Activated T-cell treated with anti-CD3 and anti-CD28 coated beads, Interleukin-2, amount 50 U/mL, for 72 hours (primary cell): ENCODE results near the gene LTB4R. TPM values are rescaled to one million over a fixed set of nuclear protein-coding genes. Genes with fewer than 3 reads are reported as not detected.
A peak's percentile ranks its signal among the peaks of the same experiment; 100 is the strongest.
"Not testable (repeated sequence)": the region's sequence is repeated elsewhere in the genome, so short reads cannot be mapped to it uniquely, and the experiment has no call there.

Experiments
- ATAC-seq, 2 donors: fragments of 150-1000 bp; cut with Tn5 transposase; replicated peaks in 1 of 2; 2 replicates each; pipeline ENCODE4 v1.10.0; 2021; ENCODE audit warnings: moderate library complexity in 2 of 2, mild to moderate bottlenecking in 1 of 2
- DNase-seq, 2 donors: peaks; one replicate each; pipeline ENCODE4 v3.0.0; 2021 to 2022; ENCODE audit warnings: mixed read lengths in 1 of 2
- H3K27ac Mint-ChIP-seq: one replicate; pipeline ENCODE4 v1.8.0; 2022; ENCODE audit warnings: mild to moderate bottlenecking, moderate library complexity, mixed read lengths
- H3K27me3 Mint-ChIP-seq: one replicate; pipeline ENCODE4 v1.8.0; 2022; ENCODE audit warnings: low read depth, mixed read lengths
- H3K36me3 Mint-ChIP-seq, 2 donors: one replicate each; pipeline ENCODE4 v1.8.0; 2022; ENCODE audit warnings: mixed read lengths in 2 of 2, mild to moderate bottlenecking in 1 of 2; ENCODE audit not compliant: insufficient read depth in 2 of 2
- H3K4me1 Mint-ChIP-seq: one replicate; pipeline ENCODE4 v1.8.0; 2022; ENCODE audit warnings: low read depth, mixed read lengths
- H3K4me3 Mint-ChIP-seq, 2 donors: one replicate each; pipeline ENCODE4 v1.8.0; 2022; ENCODE audit warnings: mild to moderate bottlenecking in 2 of 2, mixed read lengths in 2 of 2, moderate library complexity in 2 of 2
- H3K9me3 Mint-ChIP-seq, 2 donors: one replicate each; pipeline ENCODE4 v1.8.0; 2022; ENCODE audit warnings: mixed read lengths in 2 of 2
- total RNA-seq, 2 donors: library from RNA; stranded (reverse); gene quantifications; one replicate each; pipeline ENCODE4 v1.2.3, GENCODE V29; 2022

Gene LTB4R
- total RNA-seq, 2 donors from 2014 or later: 27.1 to 28.5 TPM

GRCh38 chr14:24327303-24327702 lies 16.0 kb downstream of the LTB4R start:
- Mint-ChIP-seq H3K4me3 (no peak overlapping the region), H3K27ac (no peak overlapping the region), H3K4me1 (peaks cover 28% of the 10 kb centered on the region)

DNA sequence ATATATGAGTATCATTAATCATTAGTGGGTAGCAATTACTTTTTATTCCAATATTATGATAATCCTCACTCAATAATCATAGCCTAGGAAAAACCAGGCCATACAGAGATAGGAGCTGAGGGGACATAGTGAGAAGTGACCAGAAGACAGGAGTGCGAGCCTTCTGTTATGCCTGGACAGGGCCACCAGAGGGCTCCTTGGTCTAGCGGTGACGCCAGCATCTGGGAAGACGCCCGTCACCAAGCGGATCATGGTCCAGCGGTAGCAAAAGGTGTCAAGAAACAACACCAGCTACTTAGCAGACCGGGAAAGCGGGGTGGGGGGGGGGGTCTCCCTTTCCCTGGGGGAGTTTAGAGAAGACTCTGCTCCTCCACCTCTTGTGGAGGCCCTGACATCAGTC lies 16.6 kb downstream of the LTB4R start:
- H3K4me1 Mint-ChIP-seq: peaks cover 31% of the 10 kb centered on the region
- H3K27me3 Mint-ChIP-seq: peaks cover 15% of the 10 kb centered on the region
- not testable (repeated sequence) for DNase-seq, H3K27ac Mint-ChIP-seq, H3K9me3 Mint-ChIP-seq, ATAC-seq, H3K36me3 Mint-ChIP-seq, H3K4me3 Mint-ChIP-seq

More at GRCh38 chr14:24327303-24327702, 16.0 kb downstream of the LTB4R start:
- DNase-seq: no peak
- H3K36me3 Mint-ChIP-seq: no peaks in the 10 kb centered on the region
- no peak for ATAC-seq
- H3K9me3 Mint-ChIP-seq: no peaks in the 10 kb centered on the region
- H3K27me3 Mint-ChIP-seq: peaks cover 11% of the 10 kb centered on the region

DNA sequence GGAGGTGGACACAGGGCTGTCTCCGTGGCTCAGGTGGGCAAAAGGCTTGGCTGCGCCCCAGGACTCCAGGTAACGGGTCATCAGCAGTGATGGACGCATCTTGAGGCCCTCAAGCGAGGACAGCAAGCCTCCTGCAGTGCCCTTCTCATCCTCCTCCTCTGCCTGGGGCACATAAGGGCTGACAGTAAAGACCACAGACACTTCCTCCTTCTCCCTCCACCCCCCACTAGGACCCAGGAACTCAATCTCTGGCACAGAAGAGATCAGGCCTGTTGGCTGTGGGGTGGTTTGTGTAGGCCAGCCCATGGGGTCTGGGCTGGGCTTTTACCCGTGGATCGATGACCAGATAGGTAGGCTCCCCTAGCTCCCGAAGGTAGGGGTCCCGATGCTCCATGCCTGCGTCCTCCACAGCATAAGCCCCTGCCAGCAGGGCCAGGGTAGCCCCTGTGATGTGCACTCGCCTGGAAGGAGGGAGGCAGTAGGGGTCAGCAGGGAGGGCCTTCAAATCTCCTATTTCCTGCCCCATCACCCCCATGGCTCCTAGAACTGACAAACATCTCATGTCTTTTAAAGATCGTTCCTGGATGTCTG lies 17.9 kb downstream of the LTB4R start:
- Mint-ChIP-seq H3K27ac (no peak overlapping the region), H3K27me3 (peaks cover 20% of the 10 kb centered on the region), H3K4me3 (no peak overlapping the region), H3K36me3 (no peaks in the 10 kb centered on the region), H3K4me1 (peaks cover 41% of the 10 kb centered on the region), H3K9me3 (no peaks in the 10 kb centered on the region)
- ATAC-seq: no peak
- DNase-seq: no peak

GRCh38 chr14:24329736-24330135 lies 18.4 kb downstream of the LTB4R start:
- Mint-ChIP-seq H3K9me3 (no peaks in the 10 kb centered on the region), H3K27me3 (peaks cover 21% of the 10 kb centered on the region), H3K27ac (no peak overlapping the region), H3K4me3 (no peak overlapping the region), H3K36me3 (no peaks in the 10 kb centered on the region), H3K4me1 (peaks cover 47% of the 10 kb centered on the region)
- ATAC-seq: peak; percentile 45 to 57
- peak; percentile 67 to 72 for DNase-seq

GRCh38 chr14:24330973-24331674 lies 19.8 kb downstream of the LTB4R start:
- Mint-ChIP-seq H3K4me3 (no peak overlapping the region), H3K4me1 (peaks cover 54% of the 10 kb centered on the region), H3K36me3 (no peaks in the 10 kb centered on the region), H3K27ac (no peak overlapping the region), H3K27me3 (peaks cover 30% of the 10 kb centered on the region), H3K9me3 (no peaks in the 10 kb centered on the region)
- no peak for DNase-seq
- no peak for ATAC-seq

- H3K4me3 Mint-ChIP-seq: peak overlapping the region; percentile 83 to 86
- peaks cover 54% of the 10 kb centered on the region for H3K4me1 Mint-ChIP-seq
Observed at GRCh38 chr14:24331731-24332267, 20.5 kb downstream of the LTB4R start.

DNA sequence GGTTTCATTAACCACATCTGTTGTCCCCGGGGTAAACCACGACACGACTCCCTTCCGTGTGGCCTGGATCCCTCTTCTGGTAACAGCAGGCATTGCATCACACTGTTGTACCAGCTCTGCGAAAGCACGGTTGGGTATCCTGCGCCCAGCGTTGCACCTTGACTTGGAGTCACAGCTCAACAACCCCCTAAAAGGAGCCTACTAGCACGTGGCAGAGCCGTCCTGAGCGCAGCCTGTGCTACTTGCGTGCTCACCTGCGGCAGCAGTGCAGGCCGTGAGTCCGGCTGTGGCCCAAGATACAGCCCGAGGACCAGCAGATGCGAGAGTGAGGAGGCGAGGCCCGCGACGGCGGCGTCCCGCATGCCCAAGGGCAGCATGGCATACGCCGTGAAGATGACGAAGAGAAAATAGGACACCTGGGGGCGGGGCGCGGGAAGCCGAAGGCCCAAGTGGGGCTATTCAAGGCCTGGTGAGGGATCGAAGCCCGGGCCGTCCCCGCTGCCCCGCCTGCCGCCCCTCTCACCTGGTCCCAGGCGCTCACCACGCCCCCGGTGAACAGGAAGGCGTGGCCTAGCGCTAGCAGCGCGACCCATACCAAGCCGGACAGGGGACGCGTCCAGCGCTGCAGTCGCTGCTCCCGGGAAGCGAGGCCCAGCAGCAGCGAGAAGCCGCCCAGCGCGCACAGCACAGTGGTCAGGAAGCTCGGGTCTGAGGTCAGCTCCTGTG lies 21.1 kb downstream of the LTB4R start:
- peaks cover 0 to 2% of the 10 kb centered on the region in 2 donors for H3K36me3 Mint-ChIP-seq
- peak overlapping the region; percentile 17 for H3K27ac Mint-ChIP-seq

More at GRCh38 chr14:24331731-24332267, 20.5 kb downstream of the LTB4R start:
- ATAC-seq (peak in 1 of 2 donors; percentile 3), DNase-seq (no peak)
- Mint-ChIP-seq H3K27me3 (peaks cover 30% of the 10 kb centered on the region), H3K36me3 (peaks cover 0 to 2% of the 10 kb centered on the region in 2 donors), H3K27ac (peak overlapping the region; percentile 17), H3K9me3 (no peaks in the 10 kb centered on the region)

GRCh38 chr14:24334431-24335291 lies 23.4 kb downstream of the LTB4R start, which contains the start of gene ADCY4:
TSS of gene ADCY4 (minus strand) at chr14:24335071. CDS start at chr14:24334652, 419 bp downstream.
- Mint-ChIP-seq H3K9me3 (no peaks in the 10 kb centered on the region), H3K4me3 (peak within 1 kb of the TSS; percentile 71 to 83), H3K36me3 (peaks cover 0 to 2% of the 10 kb centered on the region in 2 donors), H3K27me3 (peaks cover 30% of the 10 kb centered on the region), H3K4me1 (peaks cover 54% of the 10 kb centered on the region), H3K27ac (no peak within 1 kb of the TSS)
- ATAC-seq: peak in 1 of 2 donors; percentile 25
- peak in 1 of 2 donors; percentile 42 for DNase-seq

More for the DNA sequence above, 21.1 kb downstream of the LTB4R start:
- peak overlapping the region; percentile 83 to 86 for H3K4me3 Mint-ChIP-seq
- peaks cover 55% of the 10 kb centered on the region for H3K4me1 Mint-ChIP-seq
- DNase-seq (peak; percentile 84 to 87), ATAC-seq (peak; percentile 78 to 81)
- peaks cover 30% of the 10 kb centered on the region for H3K27me3 Mint-ChIP-seq
- no peaks in the 10 kb centered on the region for H3K9me3 Mint-ChIP-seq

- ATAC-seq (no peak), DNase-seq (no peak)
- Mint-ChIP-seq H3K27ac (no peak overlapping the region), H3K27me3 (peaks cover 30% of the 10 kb centered on the region), H3K36me3 (peaks cover 0 to 2% of the 10 kb centered on the region in 2 donors), H3K4me1 (peaks cover 54% of the 10 kb centered on the region), H3K9me3 (no peaks in the 10 kb centered on the region), H3K4me3 (peak overlapping the region; percentile 53 to 59)
Observed at GRCh38 chr14:24335461-24336171, 24.3 kb downstream of the LTB4R start.

- Mint-ChIP-seq H3K4me1 (peaks cover 49% of the 10 kb centered on the region), H3K9me3 (no peaks in the 10 kb centered on the region), H3K27me3 (peaks cover 27% of the 10 kb centered on the region), H3K4me3 (no peak overlapping the region), H3K36me3 (peaks cover 0 to 2% of the 10 kb centered on the region in 2 donors), H3K27ac (no peak overlapping the region)
- no peak for ATAC-seq
- DNase-seq: no peak
Observed at GRCh38 chr14:24337144-24337823, 26.0 kb downstream of the LTB4R start.

DNA sequence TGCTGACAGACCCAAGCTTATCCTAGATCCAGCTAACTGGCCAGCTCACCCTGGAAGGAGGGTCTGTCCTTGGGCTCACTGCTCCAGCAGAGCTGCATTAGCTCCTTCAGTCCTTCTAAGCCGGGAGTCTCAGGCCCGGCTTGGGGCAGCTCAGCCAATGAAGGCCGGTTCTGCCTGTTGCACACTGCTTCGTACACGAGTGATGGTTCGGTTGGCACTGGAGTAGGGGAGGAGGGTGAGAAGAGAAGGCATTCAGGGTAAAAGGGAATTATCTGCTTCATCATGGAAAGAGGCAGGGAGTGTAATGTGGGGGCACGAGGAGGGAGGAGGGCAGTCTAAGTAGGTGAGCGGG lies 26.5 kb downstream of the LTB4R start:
- Mint-ChIP-seq H3K36me3 (peaks cover 0 to 2% of the 10 kb centered on the region in 2 donors), H3K27ac (no peak overlapping the region), H3K4me1 (peaks cover 46% of the 10 kb centered on the region), H3K9me3 (no peaks in the 10 kb centered on the region), H3K4me3 (no peak overlapping the region), H3K27me3 (peaks cover 26% of the 10 kb centered on the region)
- DNase-seq: no peak
- ATAC-seq: no peak
